H9 (cell line): ENCODE results near the gene THOC7. TPM values are rescaled to one million over a fixed set of nuclear protein-coding genes. Genes with fewer than 3 reads are reported as not detected.

Experiments used
- DNase-seq: peaks from one replicate; pipeline ENCODE4 v3.0.0-alpha.2; 2017
- H2AFZ ChIP-seq: one replicate; pipeline ENCODE4 v1.6.1; 2013; ENCODE audit warnings: mild to moderate bottlenecking, low read length, control low read depth, moderate library complexity
- H2AK5ac ChIP-seq: 2 replicates; pipeline ENCODE4 v1.6.1; 2013; ENCODE audit warnings: low read length, control low read depth, mixed read lengths; ENCODE audit not compliant: insufficient read length
- H2BK120ac ChIP-seq: one replicate; pipeline ENCODE4 v1.6.1; 2013; ENCODE audit warnings: low read depth, mild to moderate bottlenecking, low read length, control low read depth, inconsistent platforms; ENCODE audit not compliant: poor library complexity, severe bottlenecking
- H2BK12ac ChIP-seq: 2 replicates; pipeline ENCODE4 v1.6.1; 2013; ENCODE audit warnings: low read length, control low read depth, mixed read lengths, low read depth; ENCODE audit not compliant: insufficient read length
- H2BK15ac ChIP-seq: 2 replicates; pipeline ENCODE4 v1.6.1; 2013; ENCODE audit warnings: low read depth, low read length, control low read depth
- H2BK20ac ChIP-seq: one replicate; pipeline ENCODE4 v1.6.1; 2013; ENCODE audit warnings: low read depth, mild to moderate bottlenecking, low read length, control low read depth, inconsistent platforms; ENCODE audit not compliant: poor library complexity, severe bottlenecking
- H2BK5ac ChIP-seq: 2 replicates; pipeline ENCODE4 v1.6.1; 2013; ENCODE audit warnings: low read length, control low read depth, mixed read lengths; ENCODE audit not compliant: insufficient read length
- H3K14ac ChIP-seq: 2 replicates; pipeline ENCODE4 v1.6.1; 2013; ENCODE audit warnings: low read length, control low read depth; ENCODE audit not compliant: insufficient read depth
- H3K18ac ChIP-seq: 2 replicates; pipeline ENCODE4 v1.6.1; 2013; ENCODE audit warnings: low read depth, mild to moderate bottlenecking, mixed read lengths, low read length, control low read depth; ENCODE audit not compliant: insufficient read length
- H3K23ac ChIP-seq: 2 replicates; pipeline ENCODE4 v1.6.1; 2013; ENCODE audit warnings: low read length, control low read depth, mixed read lengths, low read depth; ENCODE audit not compliant: insufficient read length
- H3K23me2 ChIP-seq: 2 replicates; pipeline ENCODE4 v1.6.1; 2013; ENCODE audit warnings: low read depth, mild to moderate bottlenecking, mixed read lengths, low read length, control low read depth; ENCODE audit not compliant: insufficient read length, poor library complexity, severe bottlenecking
- H3K27ac ChIP-seq: 2 replicates; pipeline ENCODE4 v1.5.1; 2013; ENCODE audit warnings: low read length, control low read depth, mixed read lengths, low read depth; ENCODE audit not compliant: insufficient read length
- H3K27me3 ChIP-seq: 2 replicates; pipeline ENCODE4 v1.6.1; 2013; ENCODE audit warnings: low read length, control low read depth, inconsistent platforms; ENCODE audit not compliant: insufficient read depth
- H3K4ac ChIP-seq: 2 replicates; pipeline ENCODE4 v1.6.1; 2013; ENCODE audit warnings: low read depth, mild to moderate bottlenecking, control low read depth, inconsistent platforms, low read length, moderate library complexity
- H3K4me1 ChIP-seq: 2 replicates; pipeline ENCODE4 v1.6.1; 2013; ENCODE audit warnings: low read length, control low read depth, inconsistent platforms; ENCODE audit not compliant: insufficient read depth
- H3K4me2 ChIP-seq: 2 replicates; pipeline ENCODE4 v1.6.1; 2013; ENCODE audit warnings: low read length, control low read depth, mixed read lengths; ENCODE audit not compliant: insufficient read length, insufficient read depth
- H3K56ac ChIP-seq: 2 replicates; pipeline ENCODE4 v1.6.1; 2013; ENCODE audit warnings: low read depth, mild to moderate bottlenecking, mixed read lengths, low read length, control low read depth; ENCODE audit not compliant: insufficient read length
- H3K79me1 ChIP-seq: 2 replicates; pipeline ENCODE4 v1.6.1; 2013; ENCODE audit warnings: low read depth, mild to moderate bottlenecking, moderate library complexity, low read length, control low read depth, inconsistent platforms; ENCODE audit not compliant: insufficient read depth, poor library complexity, severe bottlenecking
- H3K79me2 ChIP-seq: 2 replicates; pipeline ENCODE4 v1.6.1; 2013; ENCODE audit warnings: low read length, control low read depth, inconsistent platforms; ENCODE audit not compliant: insufficient read depth
- H3K9ac ChIP-seq: 2 replicates; pipeline ENCODE4 v1.6.1; 2013; ENCODE audit warnings: low read length, control low read depth, mixed read lengths; ENCODE audit not compliant: insufficient read length; ENCODE audit errors: extremely low read depth
- H3K9me3 ChIP-seq: one replicate; pipeline ENCODE4 v1.6.1; 2013; ENCODE audit warnings: low read depth, low read length, inconsistent platforms; ENCODE audit not compliant: control insufficient read depth
- H3T11ph ChIP-seq: one replicate; pipeline ENCODE4 v1.6.1; 2013; ENCODE audit warnings: mild to moderate bottlenecking, low read length, control low read depth, inconsistent platforms
- H4K20me1 ChIP-seq: one replicate; pipeline ENCODE4 v1.6.1; 2013; ENCODE audit not compliant: control insufficient read depth, insufficient read length, insufficient read depth
- H4K5ac ChIP-seq: 2 replicates; pipeline ENCODE4 v1.6.1; 2013; ENCODE audit warnings: low read depth, mild to moderate bottlenecking, mixed read lengths, low read length, control low read depth; ENCODE audit not compliant: insufficient read length
- H4K8ac ChIP-seq: replicated peaks from 2 replicates; pipeline ENCODE4 v1.6.1; 2013; ENCODE audit warnings: low read length, control low read depth, mixed read lengths, low read depth; ENCODE audit not compliant: insufficient read length
- H4K91ac ChIP-seq: 2 replicates; pipeline ENCODE4 v1.6.1; 2013; ENCODE audit warnings: low read depth, mild to moderate bottlenecking, moderate library complexity, mixed read lengths, low read length, control low read depth; ENCODE audit not compliant: insufficient read length
- H3K27ac Mint-ChIP-seq, 3 experiments: 2 replicates in 2 of 3; 3 replicates in 1 of 3; pipeline ENCODE4 v1.8.0; 2020 to 2021; ENCODE audit warnings: mixed read lengths in 3 of 3, mild to moderate bottlenecking in 1 of 3, moderate library complexity in 1 of 3
- H3K27me3 Mint-ChIP-seq: 2 replicates; pipeline ENCODE4 v1.8.0; 2021; ENCODE audit warnings: low read depth, mild to moderate bottlenecking, moderate library complexity, mixed read lengths
- H3K36me3 Mint-ChIP-seq, 3 experiments: 2 replicates in 2 of 3; 3 replicates in 1 of 3; pipeline ENCODE4 v1.8.0; 2020 to 2021; ENCODE audit warnings: low read depth in 3 of 3, mixed read lengths in 3 of 3; ENCODE audit not compliant: insufficient read depth in 1 of 3
- H3K4me1 Mint-ChIP-seq, 2 experiments: 2 replicates each; pipeline ENCODE4 v1.8.0; 2020; ENCODE audit warnings: mixed read lengths in 2 of 2
- H3K4me3 Mint-ChIP-seq, 2 experiments: 2 replicates in 1 of 2; 3 replicates in 1 of 2; pipeline ENCODE4 v1.8.0; 2020 to 2021; ENCODE audit warnings: mild to moderate bottlenecking in 2 of 2, mixed read lengths in 2 of 2, moderate library complexity in 1 of 2
- H3K9me3 Mint-ChIP-seq, 2 experiments: 2 replicates in 1 of 2; 3 replicates in 1 of 2; pipeline ENCODE4 v1.8.0; 2020; ENCODE audit warnings: mild to moderate bottlenecking in 2 of 2, mixed read lengths in 2 of 2, moderate library complexity in 1 of 2
- CTCF ChIP-seq: fragments of 200-600 bp; sonication (generic); conservative IDR thresholded peaks from 3 replicates; pipeline ENCODE4 v1.8.0; 2021; ENCODE audit warnings: antibody characterized with exemption, mild to moderate bottlenecking
- WGBS: extraction: QIAGEN DNeasy Blood & Tissue Kit; methylation state at CpG from one replicate; pipeline ENCODE4 v1.1.7; 2013; ENCODE audit warnings: missing lambda C conversion rate, low lambda C conversion rate, mixed read lengths; ENCODE audit not compliant: insufficient read length; ENCODE audit errors: extremely low coverage; 5-methylcytosine and 5-hydroxymethylcytosine counted together
- total RNA-seq: library from RNA; stranded (reverse); gene quantifications from 2 replicates; pipeline ENCODE4 v1.2.1, GENCODE V29; 2021

THOC7 gene
- total RNA-seq, 1 experiment from 2014 or later = 63.3 TPM

GRCh38 chr3:63830526-63830925 is 33.1 kb downstream of the THOC7 start:
- no peak for DNase-seq
- Histone ChIP-seq H3K4ac (no peak overlapping the region), H2BK20ac (no peak overlapping the region), H3K14ac (no peak overlapping the region), H3K18ac (no peak overlapping the region), H3K27ac (no peak overlapping the region), H3T11ph (no peak overlapping the region), H2AFZ (no peak overlapping the region), H3K56ac (no peak overlapping the region), H3K9me3 (no peaks in the 10 kb centered on the region), H3K9ac (no peak overlapping the region), H3K27me3 (no peaks in the 10 kb centered on the region), H3K23me2 (no peaks in the 10 kb centered on the region), H2BK12ac (no peak overlapping the region), H4K8ac (no peak overlapping the region), H4K91ac (no peak overlapping the region), H2BK5ac (no peak overlapping the region), H3K79me2 (no peaks in the 10 kb centered on the region), H2BK120ac (no peak overlapping the region), H3K79me1 (no peaks in the 10 kb centered on the region), H4K5ac (no peak overlapping the region), H3K4me1 (no peaks in the 10 kb centered on the region), H2BK15ac (no peak overlapping the region), H3K4me2 (no peak overlapping the region), H3K23ac (no peak overlapping the region), H4K20me1 (no peaks in the 10 kb centered on the region), H2AK5ac (no peak overlapping the region)
- H3K4me1 Mint-ChIP-seq = peaks cover 11 to 15% of the 10 kb centered on the region in 2 experiments
- no peak overlapping the region for H3K27ac Mint-ChIP-seq
- peaks cover 5 to 35% (median 22%) of the 10 kb centered on the region in 3 experiments; a peak in 5 of 7 replicates for H3K36me3 Mint-ChIP-seq
- no peak for TF ChIP-seq CTCF
- H3K27me3 Mint-ChIP-seq = no peaks in the 10 kb centered on the region
- no CpG with 5 or more reads among the region's 6 CpGs for WGBS
- no peaks in the 10 kb centered on the region for H3K9me3 Mint-ChIP-seq
- H3K4me3 Mint-ChIP-seq = no peak overlapping the region
